ENCODE results near the gene PLXNA4.

- TF ChIP-seq CTCF (IDR thresholded peaks at IDR 0.05): no peak
- no peak for TF ChIP-seq TCF7L2 (IDR thresholded peaks at IDR 0.05; ENCODE audit: low read depth, low read length)
These were observed 11.4 kb downstream of the PLXNA4 start for GRCh38 chr7:132564849-132565248.

Data from Panc1 (cell line).